ENCODE measurements around the gene UTP20.

Gene UTP20

GRCh38 chr12:101280006-101280505 is at the start of gene UTP20:
Gene UTP20 (plus strand): TSS chr12:101280105. CDS start chr12:101280283, 178 bp downstream.
- peak; percentile 80 for DNase-seq (ENCODE audit: low read depth)

DNA sequence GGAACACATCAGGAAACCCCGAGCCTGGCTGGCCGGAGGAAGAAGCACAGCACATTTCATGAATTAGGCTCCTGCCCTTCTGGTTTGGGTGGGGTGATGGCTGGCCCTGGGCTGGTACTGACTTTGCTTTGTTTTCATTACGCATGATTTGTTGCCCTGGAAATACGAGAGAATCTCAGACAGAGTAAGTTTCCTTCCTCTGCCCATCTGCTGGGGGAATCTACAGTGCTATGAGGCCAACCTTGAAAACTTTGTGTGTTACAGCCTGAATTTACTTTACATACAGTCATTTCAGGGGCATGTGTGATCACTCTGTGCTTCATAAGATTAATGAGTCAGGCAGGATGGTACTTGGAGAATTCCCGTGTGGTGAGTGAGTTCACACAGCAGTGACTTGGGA is 49.4 kb upstream of the UTP20 start:
- no peak for DNase-seq (ENCODE audit: low read depth)

- DNase-seq (ENCODE audit: low read depth): no peak
Measured at GRCh38 chr12:101231636-101232035, 48.3 kb upstream of the UTP20 start.

DNA sequence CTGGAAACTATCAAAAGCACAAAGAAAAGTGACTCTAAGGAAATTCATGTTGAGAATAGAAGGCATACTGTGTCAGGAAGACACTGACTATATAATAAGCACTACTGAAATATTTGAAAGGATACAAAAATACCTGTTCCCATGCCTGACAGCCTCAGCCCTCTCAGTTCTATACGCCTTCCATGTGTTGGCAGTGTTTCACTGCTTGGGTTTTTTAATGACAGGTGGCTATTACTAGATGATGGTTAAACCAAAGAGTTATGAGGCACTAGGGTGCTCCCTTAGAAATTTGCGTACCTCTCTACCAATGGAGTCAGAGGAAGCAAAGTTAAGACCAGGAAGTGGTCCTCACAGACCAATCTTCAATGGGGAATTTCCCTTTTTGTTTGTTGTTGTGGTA is 44.2 kb upstream of the UTP20 start:
- DNase-seq (ENCODE audit: low read depth): no peak

GRCh38 chr12:101238306-101238705 is 41.6 kb upstream of the UTP20 start:
- DNase-seq (ENCODE audit: low read depth): no peak

GRCh38 chr12:101238800-101239329 is 41.0 kb upstream of the UTP20 start:
- DNase-seq (ENCODE audit: low read depth): no peak

DNA sequence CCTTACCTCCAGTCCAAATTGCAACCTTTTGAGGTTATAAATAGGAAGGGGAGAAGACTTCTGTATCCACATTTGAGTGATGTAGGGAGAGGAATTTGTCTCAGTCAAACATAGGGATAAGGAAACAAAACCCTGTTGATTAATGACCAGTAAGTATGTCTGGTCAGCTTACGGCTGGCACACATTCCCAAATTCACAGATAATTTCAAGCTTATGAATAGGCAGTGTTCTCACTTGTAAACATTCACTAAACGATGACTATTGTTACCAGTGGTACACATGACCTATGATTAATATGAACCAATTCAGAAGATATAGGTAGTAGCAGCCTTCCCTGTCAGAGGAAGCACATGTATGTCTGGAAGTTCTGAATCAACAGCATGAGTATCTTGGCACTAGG is 36.8 kb upstream of the UTP20 start:
- no peak for DNase-seq (ENCODE audit: low read depth)

GRCh38 chr12:101243616-101244015 is 36.3 kb upstream of the UTP20 start:
- DNase-seq (ENCODE audit: low read depth): no peak

GRCh38 chr12:101256266-101256665 is 23.6 kb upstream of the UTP20 start:
- DNase-seq (ENCODE audit: low read depth): no peak

DNA sequence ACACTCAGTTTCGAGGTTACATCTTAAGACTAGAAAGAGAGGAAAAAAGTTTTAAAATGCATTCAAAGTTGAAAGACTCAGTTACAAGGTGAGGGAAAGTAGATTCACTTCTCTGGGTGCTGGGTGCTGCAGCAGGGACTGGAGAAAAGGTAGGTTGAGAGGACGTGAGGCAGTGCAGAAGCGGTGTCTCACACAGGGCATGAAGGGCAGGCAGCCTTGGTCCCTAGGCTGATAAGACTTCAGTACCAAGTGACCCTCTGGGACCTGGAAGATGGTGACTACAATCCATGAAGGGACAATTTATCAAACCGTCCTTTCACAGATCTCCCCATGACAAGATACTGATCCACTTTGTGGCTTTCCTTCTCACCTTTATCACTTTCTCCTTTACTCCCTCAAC is 22.5 kb upstream of the UTP20 start:
- no peak for DNase-seq (ENCODE audit: low read depth)

DNA sequence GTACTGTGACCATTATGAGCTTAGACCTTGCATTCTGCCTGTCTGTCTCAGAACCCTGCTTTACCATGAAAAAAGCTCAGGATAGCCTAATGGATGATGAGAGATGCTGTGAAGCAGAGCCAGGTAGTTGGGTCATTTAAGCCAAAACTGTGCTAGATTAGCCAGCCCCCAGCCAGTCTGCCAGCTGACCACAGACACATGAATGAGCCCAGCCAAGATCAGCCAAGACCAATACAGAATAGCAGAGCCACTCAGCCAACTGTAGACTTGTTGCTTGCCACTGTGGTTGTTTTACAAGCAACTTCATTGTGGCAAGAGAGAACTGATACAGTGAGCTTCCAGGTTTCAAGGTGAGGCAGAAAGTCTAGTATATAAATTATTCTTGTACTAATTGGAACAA is 12.8 kb upstream of the UTP20 start:
- no peak for DNase-seq (ENCODE audit: low read depth)

- DNase-seq (ENCODE audit: low read depth): no peak
Measured at GRCh38 chr12:101276433-101276832, 3.5 kb upstream of the UTP20 start.

GRCh38 chr12:101277443-101277842 is 2.5 kb upstream of the UTP20 start:
- DNase-seq (ENCODE audit: low read depth): no peak

- no peak for DNase-seq (ENCODE audit: low read depth)
Measured at GRCh38 chr12:101287357-101287756, 7.5 kb downstream of the UTP20 start.

- no peak for DNase-seq (ENCODE audit: low read depth)
Measured at GRCh38 chr12:101297661-101298060, 17.8 kb downstream of the UTP20 start.

- DNase-seq (ENCODE audit: low read depth): no peak
Measured at GRCh38 chr12:101298426-101298825, 18.5 kb downstream of the UTP20 start.

- DNase-seq (ENCODE audit: low read depth): no peak
Measured at GRCh38 chr12:101299346-101299745, 19.4 kb downstream of the UTP20 start.

- DNase-seq (ENCODE audit: low read depth): no peak
Measured at GRCh38 chr12:101299931-101300330, 20.0 kb downstream of the UTP20 start.

- DNase-seq (ENCODE audit: low read depth): no peak
Measured at GRCh38 chr12:101302741-101303140, 22.8 kb downstream of the UTP20 start.

- no peak for DNase-seq (ENCODE audit: low read depth)
Measured at GRCh38 chr12:101305226-101305779, 25.4 kb downstream of the UTP20 start.

- no peak for DNase-seq (ENCODE audit: low read depth)
Measured at GRCh38 chr12:101305794-101306193, 25.9 kb downstream of the UTP20 start.

DNA sequence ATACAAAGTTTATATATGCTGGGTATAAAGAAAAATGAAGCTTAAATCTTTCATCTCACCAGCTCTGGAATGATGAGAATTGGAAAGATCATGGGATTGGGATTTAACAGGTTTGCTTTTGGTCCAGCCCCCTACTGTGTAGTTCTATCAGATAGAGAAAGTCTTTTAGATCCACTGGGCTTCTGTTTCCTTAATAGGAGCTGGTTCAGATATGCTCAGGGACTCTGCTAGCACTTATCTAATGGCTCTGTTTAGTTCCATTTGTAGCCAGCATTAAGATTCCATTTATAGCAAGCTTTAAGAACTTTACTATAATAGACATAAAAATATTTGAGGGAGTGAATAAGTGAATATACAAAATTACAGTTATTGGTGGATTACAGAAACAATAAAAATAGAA is 42.6 kb downstream of the UTP20 start:
- DNase-seq (ENCODE audit: low read depth): no peak

DNA sequence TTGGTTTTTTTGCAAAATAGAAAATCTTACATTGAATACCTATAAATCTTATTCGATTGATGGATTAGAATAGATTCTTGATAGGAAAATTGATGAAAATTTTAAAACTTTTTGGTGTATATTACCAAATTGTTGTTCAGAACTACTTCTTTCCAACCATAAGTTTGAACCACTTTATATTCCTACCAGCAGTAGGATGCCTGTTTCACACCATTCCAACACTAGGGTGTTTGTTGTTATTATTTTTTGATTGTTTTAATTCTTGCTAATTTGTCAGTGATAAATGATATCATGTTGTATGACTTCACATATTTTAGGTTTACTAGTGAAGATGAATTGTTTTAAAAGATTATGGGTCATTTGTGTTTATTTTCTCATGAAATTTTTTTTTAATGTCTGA is 43.4 kb downstream of the UTP20 start:
- DNase-seq (ENCODE audit: low read depth): no peak

DNA sequence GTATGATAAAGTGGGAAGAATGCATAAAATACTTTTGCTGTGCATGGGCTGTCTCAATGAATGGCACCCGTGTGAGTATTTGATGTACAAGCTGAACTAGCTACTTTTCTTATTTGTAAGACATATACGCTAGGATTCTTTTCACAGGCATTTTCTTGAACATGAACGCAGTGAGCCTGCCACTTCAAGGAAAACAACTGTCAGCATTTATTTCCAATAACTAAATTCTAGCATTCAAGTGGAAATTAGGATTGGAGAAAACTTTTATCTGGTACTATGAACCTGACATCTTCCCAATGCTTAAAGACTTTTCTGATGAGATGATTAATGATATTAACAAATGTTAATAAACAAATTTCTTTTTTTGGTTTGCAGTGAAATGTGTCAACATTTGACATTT is 45.7 kb downstream of the UTP20 start:
- DNase-seq (ENCODE audit: low read depth): no peak
